ENCODE results near the gene CLEC5A. TPM values are rescaled to one million over a fixed set of nuclear protein-coding genes. Genes with fewer than 3 reads are reported as not detected.

Gene CLEC5A
- total RNA-seq, 5 donors from 2014 or later (not counting 1 experiment from before 2014, with no cell fraction given): not detected

DNA sequence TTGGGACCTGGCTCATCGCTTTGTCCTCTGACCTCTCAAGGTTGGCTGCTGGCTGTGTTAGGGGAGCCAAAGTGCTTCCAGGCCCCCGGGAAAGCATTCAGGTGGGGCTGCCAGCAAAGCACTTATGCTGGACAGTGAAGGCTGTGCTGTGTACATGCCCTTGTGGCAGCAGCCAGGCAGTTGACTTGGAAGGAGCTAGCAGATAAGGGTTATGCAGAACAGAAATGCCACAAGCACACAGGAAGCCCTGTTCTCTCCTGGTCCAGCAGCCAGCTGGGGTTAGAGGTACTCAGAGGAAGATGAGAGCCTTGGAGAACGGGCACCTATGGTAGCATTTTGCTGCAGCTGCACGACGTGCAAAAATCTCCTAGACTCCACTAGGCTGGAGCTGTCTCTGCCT, 65.8 kb downstream of the CLEC5A start:
- H3K27me3 Mint-ChIP-seq: peaks cover 0 to 2% of the 10 kb centered on the region in 2 donors
- peaks cover 0 to 7% (median 3%) of the 10 kb centered on the region in 3 donors for H3K9me3 Mint-ChIP-seq
- Histone ChIP-seq H3K4me3 (ENCODE audit: control insufficient read depth in 1 of 2, extremely low read depth in 1 of 2, low read length in 1 of 2) (no peak overlapping the region), H3K9me3 (no peaks in the 10 kb centered on the region), H3K27me3 (replicated peaks in 1 of 2; ENCODE audit: control insufficient read depth in 2 of 2, extremely low read depth in 1 of 2, insufficient read depth in 2 of 2, low read length in 1 of 2) (peaks cover 0 to 5% of the 10 kb centered on the region in 2 experiments), H3K36me3 (ENCODE audit: control insufficient read depth in 2 of 2, extremely low read depth in 1 of 2, insufficient read depth in 1 of 2, low read length in 1 of 2) (no peaks in the 10 kb centered on the region), H3K27ac (ENCODE audit: low read length) (no peak overlapping the region), H3K4me1 (ENCODE audit: control insufficient read depth in 1 of 2, extremely low read depth in 1 of 2, insufficient read depth in 2 of 2, low read length in 2 of 2) (no peaks in the 10 kb centered on the region)
- no peak overlapping the region for H3K27ac Mint-ChIP-seq
- WGBS (ENCODE audit: insufficient coverage): 65% methylated on average over 5 of the region's 5 CpGs
- ChIA-PET CTCF (no interaction called here), POLR2A (no interaction called here)
- DNase-seq (no peak), ATAC-seq (replicated peaks in 1 of 4) (no peak)
- no peaks in the 10 kb centered on the region for H3K4me1 Mint-ChIP-seq
- no peak overlapping the region for H3K4me3 Mint-ChIP-seq
- H3K36me3 Mint-ChIP-seq: no peaks in the 10 kb centered on the region

DNA sequence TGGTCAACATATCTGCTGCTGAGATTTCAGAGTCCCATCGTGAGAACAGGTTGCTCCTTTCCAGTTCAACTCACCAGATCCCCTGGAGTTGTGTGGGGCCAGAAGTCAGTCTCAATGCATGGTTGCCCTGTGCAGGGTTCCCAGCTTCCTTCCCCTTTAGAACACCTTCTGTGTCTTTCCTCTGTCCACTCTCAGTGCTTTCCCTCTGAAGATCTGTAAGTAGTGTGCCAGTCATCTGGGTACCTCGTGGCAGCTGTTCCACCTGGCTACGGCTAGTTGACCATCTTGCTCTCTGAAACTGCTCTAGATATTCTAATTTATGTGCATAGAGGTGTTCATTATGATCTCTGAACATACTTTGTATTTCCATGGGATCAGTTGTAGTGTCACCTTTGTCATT, 69.4 kb downstream of the CLEC5A start:
- 100% methylated on average over 1 of the region's 3 CpGs for WGBS (ENCODE audit: insufficient coverage)
- Mint-ChIP-seq H3K36me3 (no peaks in the 10 kb centered on the region), H3K27ac (no peak overlapping the region), H3K4me1 (no peaks in the 10 kb centered on the region), H3K27me3 (peaks cover 0 to 2% of the 10 kb centered on the region in 2 donors), H3K9me3 (peaks cover 0 to 8% (median 3%) of the 10 kb centered on the region in 3 donors), H3K4me3 (no peak overlapping the region)
- no peak for ATAC-seq (replicated peaks in 1 of 4)
- H3K36me3 ChIP-seq (ENCODE audit: control insufficient read depth in 2 of 2, extremely low read depth in 1 of 2, insufficient read depth in 1 of 2, low read length in 1 of 2): no peaks in the 10 kb centered on the region
- POLR2A ChIA-PET: no interaction called here
- H3K27me3 ChIP-seq (replicated peaks in 1 of 2; ENCODE audit: control insufficient read depth in 2 of 2, extremely low read depth in 1 of 2, insufficient read depth in 2 of 2, low read length in 1 of 2): peaks cover 0 to 5% of the 10 kb centered on the region in 2 experiments
- no peak for DNase-seq
- H3K4me1 ChIP-seq (ENCODE audit: control insufficient read depth in 1 of 2, extremely low read depth in 1 of 2, insufficient read depth in 2 of 2, low read length in 2 of 2): no peaks in the 10 kb centered on the region
- H3K9me3 ChIP-seq: no peaks in the 10 kb centered on the region
- no peak overlapping the region for H3K4me3 ChIP-seq (ENCODE audit: control insufficient read depth in 1 of 2, extremely low read depth in 1 of 2, low read length in 1 of 2)
- CTCF ChIA-PET: no interaction called here
- H3K27ac ChIP-seq (ENCODE audit: low read length): no peak overlapping the region

Other genes with a start within 250 kb of the CLEC5A start
- 10 to 100 TPM; 46.7 to 55.7 (median 54.8) TPM for gene DENND11, start 244.8 kb downstream of the CLEC5A start, total RNA-seq
- gene WEE2, start 238.6 kb downstream of the CLEC5A start, total RNA-seq: not detected
- 100 to 1,000 TPM in 1 of 5 donors, 10 to 100 TPM in 4; 88.1 to 116 (median 91.1) TPM for gene SSBP1, start 208.6 kb downstream of the CLEC5A start, total RNA-seq
- gene TAS2R3, start 182.9 kb downstream of the CLEC5A start, total RNA-seq: 1 to 10 TPM in 3 of 5 donors, under 1 TPM in 2; 0.56 to 4.2 (median 2.8) TPM
- gene TAS2R4, start 170.3 kb downstream of the CLEC5A start, total RNA-seq: 1 to 10 TPM in 4 of 5 donors, under 1 TPM in 1; 0.86 to 2.6 (median 2.1) TPM
- gene TAS2R5, start 156.8 kb downstream of the CLEC5A start, total RNA-seq: 1 to 10 TPM; 2.1 to 3.5 (median 3.3) TPM
- gene PRSS37, start 105.5 kb downstream of the CLEC5A start, total RNA-seq: not detected
- gene OR9A4, start 30.6 kb downstream of the CLEC5A start, total RNA-seq: not detected
- gene TAS2R38, start 26.8 kb upstream of the CLEC5A start, total RNA-seq: not detected
- under 1 TPM; 0.03 to 0.20 (median 0.13) TPM for gene MGAM, start 48.9 kb upstream of the CLEC5A start, total RNA-seq
- gene MGAM2, start 164.7 kb upstream of the CLEC5A start, total RNA-seq: not detected